Caco-2 (cell line): ENCODE results near the gene LTBP3. TPM values are rescaled to one million over a fixed set of nuclear protein-coding genes. Genes with fewer than 3 reads are reported as not detected.
"Not testable (repeated sequence)": the region's sequence is repeated elsewhere in the genome, so short reads cannot be mapped to it uniquely, and the experiment has no call there.

Experiments used
- BruUV-seq: library from RNA; stranded (reverse); fragments of 400-500 nt; replicated peaks from 2 replicates; lab custom pipeline; 2021; lab: Mats Ljungman, UMichigan
- CTCF ChIA-PET: fragments of 300-600 bp; sonication (Branson Sonifier 250); formaldehyde crosslinking; loops from one replicate; lab custom pipeline; 2022; ENCODE audit warnings: antibody characterized with exemption; lab: Charles Lee
- POLR2A ChIA-PET: fragments of 300-600 bp; sonication (Branson Sonifier 250); formaldehyde crosslinking; loops from one replicate; lab custom pipeline; 2022; ENCODE audit warnings: antibody characterized with exemption; lab: Charles Lee
- DNase-seq, 2 experiments: peaks; one replicate each; pipeline versions ENCODE4 v3.0.0 to v3.0.0-alpha.2; 2020 to 2022
- H3K27me3 ChIP-seq: replicated peaks from 2 replicates; pipeline ENCODE4 v1.6.0; 2011; ENCODE audit warnings: low read length; ENCODE audit not compliant: control insufficient read depth, insufficient read depth
- H3K36me3 ChIP-seq: 2 replicates; pipeline ENCODE4 v1.5.1; 2011; ENCODE audit warnings: low read length; ENCODE audit not compliant: control insufficient read depth, insufficient read depth
- H3K4me1 ChIP-seq: fragments of 250-450 bp; sonication (Bioruptor Pico); 2 replicates; pipeline ENCODE4 v1.5.1; 2020; ENCODE audit warnings: mild to moderate bottlenecking
- H3K4me3 ChIP-seq: 2 replicates; pipeline ENCODE4 v1.5.1; 2011; ENCODE audit warnings: low read depth, mild to moderate bottlenecking, control low read depth, low read length
- H3K9me3 ChIP-seq: fragments of 250-450 bp; sonication (Bioruptor Pico); 2 replicates; pipeline ENCODE4 v1.5.1; 2020; ENCODE audit warnings: mild to moderate bottlenecking, moderate library complexity
- H3K27ac Mint-ChIP-seq: one replicate; pipeline ENCODE4 v1.8.0; 2022; ENCODE audit warnings: mixed read lengths; ENCODE audit not compliant: unreplicated experiment
- H3K27me3 Mint-ChIP-seq: one replicate; pipeline ENCODE4 v1.8.0; 2022; ENCODE audit warnings: mixed read lengths; ENCODE audit not compliant: insufficient read depth, unreplicated experiment
- H3K36me3 Mint-ChIP-seq: one replicate; pipeline ENCODE4 v1.8.0; 2022; ENCODE audit warnings: mild to moderate bottlenecking, mixed read lengths; ENCODE audit not compliant: insufficient read depth, unreplicated experiment
- H3K4me1 Mint-ChIP-seq: one replicate; pipeline ENCODE4 v1.8.0; 2022; ENCODE audit warnings: low read depth, mixed read lengths; ENCODE audit not compliant: unreplicated experiment
- H3K4me3 Mint-ChIP-seq: one replicate; pipeline ENCODE4 v1.8.0; 2022; ENCODE audit warnings: mild to moderate bottlenecking, moderate library complexity, mixed read lengths; ENCODE audit not compliant: unreplicated experiment
- H3K9me3 Mint-ChIP-seq: one replicate; pipeline ENCODE4 v1.8.0; 2022; ENCODE audit warnings: mixed read lengths; ENCODE audit not compliant: unreplicated experiment
- CTCF ChIP-seq, 2 experiments: fragments of 200-600 bp in 1 of 2; IDR thresholded peaks; 1 replicate in 1 of 2; 2 replicates in 1 of 2; pipeline versions ENCODE4 v1.5.1 to v1.8.0; 2011 to 2022; ENCODE audit warnings: antibody characterized with exemption in 1 of 2, control low read depth in 1 of 2, inconsistent platforms in 1 of 2, low read depth in 1 of 2, low read length in 1 of 2, mild to moderate bottlenecking in 1 of 2, moderate library complexity in 1 of 2; ENCODE audit not compliant: insufficient read depth in 1 of 2, severe bottlenecking in 1 of 2, unreplicated experiment in 1 of 2
- intact Hi-C: fragments of 100-400 bp; cut with micrococcal nuclease; formaldehyde crosslinking; loops from one replicate; pipeline ENCODE4 v1.10.0; 2022; ENCODE audit not compliant: unreplicated experiment
- total RNA-seq: library from RNA; stranded (reverse); gene quantifications from 2 replicates; pipeline ENCODE4 v1.2.3, GENCODE V29; 2022

LTBP3 gene
- total RNA-seq, 1 experiment from 2014 or later = 91.2 TPM

GRCh38 chr11:65565624-65566453 lies 7.7 kb upstream of the LTBP3 start:
- Mint-ChIP-seq H3K9me3 (no peaks in the 10 kb centered on the region), H3K36me3 (peaks cover 25% of the 10 kb centered on the region), H3K27me3 (no peaks in the 10 kb centered on the region), H3K27ac (no peak overlapping the region), H3K4me3 (no peak overlapping the region), H3K4me1 (peaks cover 24% of the 10 kb centered on the region)
- ChIA-PET POLR2A (no interaction called here), CTCF (interaction anchor here (0.6 to 1.0 kb wide), 2 partner anchors 14 to 15 kb away, joined by 4 read pairs; no protein-coding TSS in a partner anchor)
- no peak for TF ChIP-seq CTCF (IDR thresholded peaks at IDR 0.05; ENCODE audit: insufficient read depth in 1 of 2, low read depth in 1 of 2, low read length in 1 of 2, severe bottlenecking in 1 of 2, unreplicated experiment in 1 of 2)
- DNase-seq = no peak
- Histone ChIP-seq H3K4me3 (no peak overlapping the region), H3K27me3 (no peaks in the 10 kb centered on the region), H3K9me3 (no peaks in the 10 kb centered on the region), H3K36me3 (peaks cover 1% of the 10 kb centered on the region; the same call in 1 of the 2 replicates), H3K4me1 (peaks cover 10% of the 10 kb centered on the region; the same call in 1 of the 2 replicates)
- intact Hi-C loops = no loop called here
- BruUV-seq = no TSS peak

GRCh38 chr11:65564879-65565559 lies 6.9 kb upstream of the LTBP3 start:
- Mint-ChIP-seq H3K4me1 (peaks cover 32% of the 10 kb centered on the region), H3K36me3 (peaks cover 17% of the 10 kb centered on the region)
- DNase-seq, intact Hi-C loops, BruUV-seq, CTCF ChIA-PET, H3K9me3 Mint-ChIP-seq, H3K27ac Mint-ChIP-seq, H3K36me3 ChIP-seq, H3K27me3 Mint-ChIP-seq, H3K27me3 ChIP-seq, H3K4me3 Mint-ChIP-seq, H3K9me3 ChIP-seq, H3K4me3 ChIP-seq, POLR2A ChIA-PET: not testable (repeated sequence)
- H3K4me1 ChIP-seq = peaks cover 18% of the 10 kb centered on the region

GRCh38 chr11:65563601-65564000 lies 5.4 kb upstream of the LTBP3 start:
- peaks cover 28% of the 10 kb centered on the region for H3K4me1 ChIP-seq
- CTCF ChIA-PET = no interaction called here
- POLR2A ChIA-PET = no interaction called here
- H3K36me3 ChIP-seq = peaks cover 1% of the 10 kb centered on the region; the same call in 1 of the 2 replicates
- DNase-seq = no peak
- Mint-ChIP-seq H3K27me3 (no peaks in the 10 kb centered on the region), H3K4me3 (no peak overlapping the region), H3K36me3 (peaks cover 10% of the 10 kb centered on the region), H3K4me1 (peaks cover 28% of the 10 kb centered on the region), H3K9me3 (no peaks in the 10 kb centered on the region), H3K27ac (no peak overlapping the region)
- H3K9me3 ChIP-seq = no peaks in the 10 kb centered on the region
- BruUV-seq = no TSS peak
- H3K4me3 ChIP-seq = no peak overlapping the region
- TF ChIP-seq CTCF (IDR thresholded peaks at IDR 0.05; ENCODE audit: insufficient read depth in 1 of 2, low read depth in 1 of 2, low read length in 1 of 2, severe bottlenecking in 1 of 2, unreplicated experiment in 1 of 2) = no peak
- intact Hi-C loops = no loop called here
- H3K27me3 ChIP-seq = no peaks in the 10 kb centered on the region
